GM12878 (cell line): ENCODE results near the gene ADK. TPM values are rescaled to one million over a fixed set of nuclear protein-coding genes. Genes with fewer than 3 reads are reported as not detected.
A peak's percentile ranks its signal among the peaks of the same experiment; 100 is the strongest.

Source experiments
- ATF7 ChIP-seq: fragments of 450-650 bp; IDR thresholded peaks from 2 replicates; pipeline ENCODE4 v1.6.1; 2016; ENCODE audit warnings: low read depth, mild to moderate bottlenecking
- EP300 ChIP-seq, 2 experiments: fragments of 150-350 bp in 1 of 2; IDR thresholded peaks; 2 replicates each; pipeline ENCODE4 v1.6.1; 2011 to 2012; ENCODE audit warnings: low read depth in 2 of 2, low read length in 2 of 2, borderline replicate concordance in 1 of 2, improper control_type of control experiment in 1 of 2, inconsistent platforms in 1 of 2; ENCODE audit not compliant: control insufficient read depth in 1 of 2
- KDM1A ChIP-seq: fragments of 200-600 bp; sonication (generic); IDR thresholded peaks from 2 replicates; pipeline ENCODE4 v1.6.1; 2016; ENCODE audit warnings: borderline replicate concordance
- PML ChIP-seq: IDR thresholded peaks from 2 replicates; pipeline ENCODE4 v1.6.1; 2012; ENCODE audit warnings: low read length, inconsistent platforms
- POLR2AphosphoS5 ChIP-seq: IDR thresholded peaks from 2 replicates; pipeline ENCODE4 v1.6.1; 2011; ENCODE audit warnings: mild to moderate bottlenecking, low read length, inconsistent platforms
- RELA ChIP-seq: fragments of 450-650 bp; IDR thresholded peaks from 2 replicates; pipeline ENCODE4 v1.8.0; 2014; ENCODE audit warnings: borderline replicate concordance; ENCODE audit not compliant: partially characterized antibody
- SPI1 ChIP-seq: IDR thresholded peaks from 2 replicates; pipeline ENCODE4 v1.6.1; 2011; ENCODE audit warnings: low read depth, mild to moderate bottlenecking, low read length, moderate library complexity, borderline replicate concordance; ENCODE audit not compliant: insufficient read depth
- SREBF1 ChIP-seq: IDR thresholded peaks from 2 replicates; pipeline ENCODE4 v1.6.1; 2012; ENCODE audit warnings: mild to moderate bottlenecking, low read length
- STAT3 ChIP-seq: IDR thresholded peaks from 2 replicates; pipeline ENCODE4 v1.6.1; 2011; ENCODE audit warnings: low read depth, low read length, improper control_type of control experiment
- TARDBP ChIP-seq: IDR thresholded peaks from 2 replicates; pipeline ENCODE4 v1.6.1; 2016; ENCODE audit warnings: borderline replicate concordance
- TCF3 ChIP-seq: IDR thresholded peaks from 2 replicates; pipeline ENCODE4 v1.6.1; 2012; ENCODE audit warnings: low read depth, mild to moderate bottlenecking, low read length, borderline replicate concordance; ENCODE audit not compliant: insufficient read depth
- polyA plus RNA-seq, 11 experiments: library from polyadenylated mRNA; depleted of rRNA in 4 of 11; unstranded in 6 of 11; stranded (reverse) in 5 of 11; fragments of >200 nt; fragmentation: Nextera tagmentation in 4 of 11; fragmentation: Illumina TruSeq in 1 of 11; extraction: Ambion mirVana in 4 of 11; extraction: Trizol in 1 of 11; gene quantifications; 1 replicate in 1 of 11; 2 replicates in 10 of 11; pipeline versions ENCODE4 v1.2.1 to v1.2.3, GENCODE V29; 2011 to 2016; ENCODE audit warnings: inconsistent platforms in 2 of 11, missing spikeins in 2 of 11, low read depth in 1 of 11
- total RNA-seq, 4 experiments: library from RNA; depleted of rRNA in 3 of 4; stranded (reverse); fragments of >200 nt in 3 of 4; fragmentation: Illumina TruSeq in 1 of 4; extraction: Trizol in 1 of 4; gene quantifications; 2 replicates each; pipeline versions ENCODE4 v1.2.1 to v1.2.3, GENCODE V29; 2013 to 2021
- TF ChIP-seq, protein P1 (sequence below): IDR thresholded peaks from 2 replicates; pipeline ENCODE4 v1.6.1; 2011; ENCODE audit warnings: borderline replicate concordance, low read depth, mild to moderate bottlenecking, moderate library complexity, mixed read lengths, low read length; ENCODE audit not compliant: insufficient read depth; ENCODE audit errors: extremely low read length
- TF ChIP-seq, protein P2 (sequence below): fragments of 450-650 bp; IDR thresholded peaks from 2 replicates; pipeline ENCODE4 v1.6.1; 2017; ENCODE audit warnings: mild to moderate bottlenecking, low read depth, inconsistent platforms; ENCODE audit not compliant: poor library complexity, severe bottlenecking
- TF ChIP-seq, protein P3 (sequence below): IDR thresholded peaks from 2 replicates; pipeline ENCODE4 v1.6.1; 2011; ENCODE audit warnings: low read depth, low read length, improper control_type of control experiment, borderline replicate concordance
- TF ChIP-seq, protein P4 (sequence below): fragments of 450-650 bp; IDR thresholded peaks from 2 replicates; pipeline ENCODE4 v1.6.1; 2018; ENCODE audit warnings: mild to moderate bottlenecking, low read depth, moderate library complexity; ENCODE audit not compliant: partially characterized antibody
- TF ChIP-seq, protein P5 (sequence below): IDR thresholded peaks from 2 replicates; pipeline ENCODE4 v1.6.1; 2012; ENCODE audit warnings: low read depth, low read length, improper control_type of control experiment

The ADK gene
- total and polyA plus RNA-seq, 10 of the 15 experiments (the other 5 are each of a cell fraction or from before 2014, with no cell fraction given): 42.0 to 151 (median 81.6) TPM

DNA sequence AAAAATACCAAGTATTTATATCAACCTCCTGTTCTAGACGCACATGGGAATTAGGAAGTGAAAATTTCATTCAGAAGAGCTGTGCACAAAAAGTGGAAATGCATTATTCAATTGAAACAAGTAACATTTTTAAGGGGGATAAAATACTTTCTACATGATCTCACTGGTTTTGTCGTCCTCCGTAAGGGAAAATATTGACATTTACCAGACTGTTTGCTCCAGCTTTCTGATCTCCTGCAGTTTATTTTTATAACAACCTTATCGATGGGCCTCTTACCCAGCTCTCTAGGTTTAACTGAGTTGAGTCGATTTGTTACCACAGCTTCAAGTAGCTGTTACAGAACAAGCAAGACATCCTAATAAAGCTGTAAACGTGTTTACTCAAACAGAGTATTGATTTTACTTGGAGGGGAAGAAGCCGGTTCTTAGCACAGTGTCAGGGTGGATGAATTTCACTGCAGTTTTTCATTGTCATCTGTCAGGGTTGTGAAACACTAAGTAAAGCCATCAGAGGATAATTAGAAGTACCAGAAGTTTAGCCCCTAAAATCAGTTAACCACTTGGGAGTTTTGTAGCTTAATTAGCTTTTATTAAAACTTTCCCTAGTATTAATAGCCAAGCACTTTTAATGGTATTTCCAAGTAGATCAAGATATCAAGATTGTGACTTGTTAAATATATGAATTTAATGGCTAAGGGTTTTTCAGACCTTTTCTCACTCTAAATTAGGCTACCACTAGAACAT lies 532.8 kb downstream of the ADK start (continued):
- TF ChIP-seq, protein P1, sequence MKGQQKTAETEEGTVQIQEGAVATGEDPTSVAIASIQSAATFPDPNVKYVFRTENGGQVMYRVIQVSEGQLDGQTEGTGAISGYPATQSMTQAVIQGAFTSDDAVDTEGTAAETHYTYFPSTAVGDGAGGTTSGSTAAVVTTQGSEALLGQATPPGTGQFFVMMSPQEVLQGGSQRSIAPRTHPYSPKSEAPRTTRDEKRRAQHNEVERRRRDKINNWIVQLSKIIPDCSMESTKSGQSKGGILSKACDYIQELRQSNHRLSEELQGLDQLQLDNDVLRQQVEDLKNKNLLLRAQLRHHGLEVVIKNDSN: no peak
- TF ChIP-seq RELA (no peak), KDM1A (no peak), SPI1 (peak; percentile 73), TCF3 (no peak), TARDBP (no peak), PML (no peak), STAT3 (no peak), SREBF1 (no peak), POLR2AphosphoS5 (no peak), ATF7 (no peak), EP300 (IDR thresholded peaks at IDR 0.05; ENCODE audit: borderline replicate concordance in 1 of 2, control insufficient read depth in 1 of 2, low read depth in 2 of 2, low read length in 2 of 2) (0 out of 4 replicates have a peak, but pooled peaks of 1 of the 2 experiments have one; percentile 41)
- TF ChIP-seq, protein P2, sequence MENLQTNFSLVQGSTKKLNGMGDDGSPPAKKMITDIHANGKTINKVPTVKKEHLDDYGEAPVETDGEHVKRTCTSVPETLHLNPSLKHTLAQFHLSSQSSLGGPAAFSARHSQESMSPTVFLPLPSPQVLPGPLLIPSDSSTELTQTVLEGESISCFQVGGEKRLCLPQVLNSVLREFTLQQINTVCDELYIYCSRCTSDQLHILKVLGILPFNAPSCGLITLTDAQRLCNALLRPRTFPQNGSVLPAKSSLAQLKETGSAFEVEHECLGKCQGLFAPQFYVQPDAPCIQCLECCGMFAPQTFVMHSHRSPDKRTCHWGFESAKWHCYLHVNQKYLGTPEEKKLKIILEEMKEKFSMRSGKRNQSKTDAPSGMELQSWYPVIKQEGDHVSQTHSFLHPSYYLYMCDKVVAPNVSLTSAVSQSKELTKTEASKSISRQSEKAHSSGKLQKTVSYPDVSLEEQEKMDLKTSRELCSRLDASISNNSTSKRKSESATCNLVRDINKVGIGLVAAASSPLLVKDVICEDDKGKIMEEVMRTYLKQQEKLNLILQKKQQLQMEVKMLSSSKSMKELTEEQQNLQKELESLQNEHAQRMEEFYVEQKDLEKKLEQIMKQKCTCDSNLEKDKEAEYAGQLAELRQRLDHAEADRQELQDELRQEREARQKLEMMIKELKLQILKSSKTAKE: no peak
- TF ChIP-seq, protein P3, sequence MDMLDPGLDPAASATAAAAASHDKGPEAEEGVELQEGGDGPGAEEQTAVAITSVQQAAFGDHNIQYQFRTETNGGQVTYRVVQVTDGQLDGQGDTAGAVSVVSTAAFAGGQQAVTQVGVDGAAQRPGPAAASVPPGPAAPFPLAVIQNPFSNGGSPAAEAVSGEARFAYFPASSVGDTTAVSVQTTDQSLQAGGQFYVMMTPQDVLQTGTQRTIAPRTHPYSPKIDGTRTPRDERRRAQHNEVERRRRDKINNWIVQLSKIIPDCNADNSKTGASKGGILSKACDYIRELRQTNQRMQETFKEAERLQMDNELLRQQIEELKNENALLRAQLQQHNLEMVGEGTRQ: no peak
- TF ChIP-seq, protein P4, sequence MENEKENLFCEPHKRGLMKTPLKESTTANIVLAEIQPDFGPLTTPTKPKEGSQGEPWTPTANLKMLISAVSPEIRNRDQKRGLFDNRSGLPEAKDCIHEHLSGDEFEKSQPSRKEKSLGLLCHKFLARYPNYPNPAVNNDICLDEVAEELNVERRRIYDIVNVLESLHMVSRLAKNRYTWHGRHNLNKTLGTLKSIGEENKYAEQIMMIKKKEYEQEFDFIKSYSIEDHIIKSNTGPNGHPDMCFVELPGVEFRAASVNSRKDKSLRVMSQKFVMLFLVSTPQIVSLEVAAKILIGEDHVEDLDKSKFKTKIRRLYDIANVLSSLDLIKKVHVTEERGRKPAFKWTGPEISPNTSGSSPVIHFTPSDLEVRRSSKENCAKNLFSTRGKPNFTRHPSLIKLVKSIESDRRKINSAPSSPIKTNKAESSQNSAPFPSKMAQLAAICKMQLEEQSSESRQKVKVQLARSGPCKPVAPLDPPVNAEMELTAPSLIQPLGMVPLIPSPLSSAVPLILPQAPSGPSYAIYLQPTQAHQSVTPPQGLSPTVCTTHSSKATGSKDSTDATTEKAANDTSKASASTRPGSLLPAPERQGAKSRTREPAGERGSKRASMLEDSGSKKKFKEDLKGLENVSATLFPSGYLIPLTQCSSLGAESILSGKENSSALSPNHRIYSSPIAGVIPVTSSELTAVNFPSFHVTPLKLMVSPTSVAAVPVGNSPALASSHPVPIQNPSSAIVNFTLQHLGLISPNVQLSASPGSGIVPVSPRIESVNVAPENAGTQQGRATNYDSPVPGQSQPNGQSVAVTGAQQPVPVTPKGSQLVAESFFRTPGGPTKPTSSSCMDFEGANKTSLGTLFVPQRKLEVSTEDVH: no peak
- TF ChIP-seq, protein P5, sequence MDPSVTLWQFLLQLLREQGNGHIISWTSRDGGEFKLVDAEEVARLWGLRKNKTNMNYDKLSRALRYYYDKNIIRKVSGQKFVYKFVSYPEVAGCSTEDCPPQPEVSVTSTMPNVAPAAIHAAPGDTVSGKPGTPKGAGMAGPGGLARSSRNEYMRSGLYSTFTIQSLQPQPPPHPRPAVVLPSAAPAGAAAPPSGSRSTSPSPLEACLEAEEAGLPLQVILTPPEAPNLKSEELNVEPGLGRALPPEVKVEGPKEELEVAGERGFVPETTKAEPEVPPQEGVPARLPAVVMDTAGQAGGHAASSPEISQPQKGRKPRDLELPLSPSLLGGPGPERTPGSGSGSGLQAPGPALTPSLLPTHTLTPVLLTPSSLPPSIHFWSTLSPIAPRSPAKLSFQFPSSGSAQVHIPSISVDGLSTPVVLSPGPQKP: no peak
